Trophoblast cell (in vitro differentiated cells and primary cell): Measurements from ENCODE around the gene C10orf143.
"Not testable (repeated sequence)": the region's sequence is repeated elsewhere in the genome, so short reads cannot be mapped to it uniquely, and the experiment has no call there.

Experiments used
- DNase-seq, 2 donors: peaks; one replicate each; pipeline ENCODE4 v3.0.0-alpha.2; 2016
- H2AFZ ChIP-seq: 2 replicates; pipeline ENCODE4 v1.6.1; 2013; ENCODE audit warnings: low read length, moderate library complexity, mild to moderate bottlenecking; ENCODE audit not compliant: insufficient read depth, poor library complexity
- H2AK5ac ChIP-seq: 2 replicates; pipeline ENCODE4 v1.6.1; 2013; ENCODE audit warnings: mild to moderate bottlenecking, low read length
- H2BK120ac ChIP-seq: 2 replicates; pipeline ENCODE4 v1.6.1; 2013; ENCODE audit warnings: low read length, mild to moderate bottlenecking, moderate library complexity; ENCODE audit not compliant: insufficient read depth, poor library complexity
- H2BK12ac ChIP-seq: 2 replicates; pipeline ENCODE4 v1.6.1; 2013; ENCODE audit warnings: mild to moderate bottlenecking, low read length, moderate library complexity
- H2BK5ac ChIP-seq: 2 replicates; pipeline ENCODE4 v1.6.1; 2013; ENCODE audit warnings: low read length, low read depth, moderate library complexity, mild to moderate bottlenecking; ENCODE audit not compliant: poor library complexity
- H3K14ac ChIP-seq: 2 replicates; pipeline ENCODE4 v1.6.1; 2013; ENCODE audit warnings: mild to moderate bottlenecking, low read length
- H3K18ac ChIP-seq: 2 replicates; pipeline ENCODE4 v1.6.1; 2013; ENCODE audit warnings: mild to moderate bottlenecking, low read length
- H3K23ac ChIP-seq: 2 replicates; pipeline ENCODE4 v1.6.1; 2013; ENCODE audit warnings: low read length
- H3K27ac ChIP-seq: 2 replicates; pipeline ENCODE4 v1.5.1; 2013; ENCODE audit warnings: low read depth, mild to moderate bottlenecking, inconsistent platforms, low read length, moderate library complexity
- H3K27me3 ChIP-seq: 2 replicates; pipeline ENCODE4 v1.6.1; 2013; ENCODE audit warnings: inconsistent platforms, mild to moderate bottlenecking, low read length, moderate library complexity; ENCODE audit not compliant: insufficient read depth
- H3K36me3 ChIP-seq, 2 experiments: 1 replicate in 1 of 2; 2 replicates in 1 of 2; pipeline ENCODE4 v1.6.1; 2013; ENCODE audit warnings: low read length in 2 of 2, mild to moderate bottlenecking in 2 of 2, moderate library complexity in 1 of 2; ENCODE audit not compliant: insufficient read depth in 2 of 2, control insufficient read depth in 1 of 2
- H3K4ac ChIP-seq: 2 replicates; pipeline ENCODE4 v1.6.1; 2013; ENCODE audit warnings: low read depth, mild to moderate bottlenecking, low read length, moderate library complexity
- H3K4me1 ChIP-seq, 2 experiments: 1 replicate in 1 of 2; 2 replicates in 1 of 2; pipeline ENCODE4 v1.6.1; 2013; ENCODE audit warnings: low read length in 2 of 2, mild to moderate bottlenecking in 2 of 2, moderate library complexity in 1 of 2; ENCODE audit not compliant: insufficient read depth in 2 of 2, control insufficient read depth in 1 of 2
- H3K4me2 ChIP-seq: 2 replicates; pipeline ENCODE4 v1.6.1; 2013; ENCODE audit warnings: inconsistent platforms, mild to moderate bottlenecking, low read length, moderate library complexity
- H3K4me3 ChIP-seq: 2 replicates; pipeline ENCODE4 v1.5.1; 2013; ENCODE audit warnings: mild to moderate bottlenecking, low read depth, low read length, inconsistent platforms
- H3K79me1 ChIP-seq: one replicate; pipeline ENCODE4 v1.6.1; 2013; ENCODE audit warnings: low read length
- H3K79me2 ChIP-seq: 2 replicates; pipeline ENCODE4 v1.6.1; 2013; ENCODE audit warnings: low read length, mild to moderate bottlenecking; ENCODE audit not compliant: control insufficient read depth, insufficient read depth, poor library complexity
- H3K9ac ChIP-seq: 2 replicates; pipeline ENCODE4 v1.6.1; 2013; ENCODE audit warnings: mild to moderate bottlenecking, low read length
- H3K9me3 ChIP-seq: 2 replicates; pipeline ENCODE4 v1.6.1; 2013; ENCODE audit warnings: low read depth, mild to moderate bottlenecking, control low read depth, inconsistent platforms, low read length; ENCODE audit not compliant: insufficient read depth
- H4K12ac ChIP-seq: 2 replicates; pipeline ENCODE4 v1.6.1; 2013; ENCODE audit warnings: low read depth, mild to moderate bottlenecking, low read length, moderate library complexity
- H4K8ac ChIP-seq: 2 replicates; pipeline ENCODE4 v1.6.1; 2013; ENCODE audit warnings: low read depth, mild to moderate bottlenecking, low read length, moderate library complexity
- H4K91ac ChIP-seq: one replicate; pipeline ENCODE4 v1.6.1; 2013; ENCODE audit warnings: low read depth, mild to moderate bottlenecking, low read length, moderate library complexity
- WGBS: extraction: QIAGEN DNeasy Blood & Tissue Kit; methylation state at CpG from one replicate; pipeline ENCODE4 v1.1.7; 2013; ENCODE audit warnings: missing lambda C conversion rate; ENCODE audit not compliant: insufficient read length, insufficient coverage; ENCODE audit errors: extremely low coverage; 5-methylcytosine and 5-hydroxymethylcytosine counted together

Gene C10orf143

GRCh38 chr10:130105724-130106123, 4.9 kb downstream of the C10orf143 start:
- H3K79me1 ChIP-seq = peaks cover 6% of the 10 kb centered on the region
- H3K27me3 ChIP-seq = no peaks in the 10 kb centered on the region
- no peak overlapping the region for H3K4me3 ChIP-seq
- H4K91ac ChIP-seq = no peak overlapping the region
- no peak overlapping the region for H4K8ac ChIP-seq
- H3K27ac ChIP-seq = no peak overlapping the region
- H2BK12ac ChIP-seq = no peak overlapping the region
- H3K4ac ChIP-seq = no peak overlapping the region
- peaks cover 4% of the 10 kb centered on the region for H3K9me3 ChIP-seq
- H3K23ac ChIP-seq = no peak overlapping the region
- H2BK120ac ChIP-seq = no peak overlapping the region
- H2BK5ac ChIP-seq = no peak overlapping the region
- H4K12ac ChIP-seq = no peak overlapping the region
- no peak overlapping the region for H2AK5ac ChIP-seq
- no peak overlapping the region for H3K9ac ChIP-seq
- no peak overlapping the region for H3K14ac ChIP-seq
- H3K36me3 ChIP-seq = no peaks in the 10 kb centered on the region
- no peak for DNase-seq
- H2AFZ ChIP-seq = no peak overlapping the region
- H3K4me1 ChIP-seq = peaks cover 0 to 6% of the 10 kb centered on the region in 2 experiments
- H3K18ac ChIP-seq = no peak overlapping the region
- WGBS = no CpG with 5 or more reads among the region's 24 CpGs
- H3K79me2 ChIP-seq = no peaks in the 10 kb centered on the region
- peak overlapping the region; percentile 33 for H3K4me2 ChIP-seq

GRCh38 chr10:130099344-130099743, 11.3 kb downstream of the C10orf143 start:
- H3K27ac ChIP-seq = no peak overlapping the region
- no peaks in the 10 kb centered on the region for H3K4me1 ChIP-seq
- H3K36me3 ChIP-seq = no peaks in the 10 kb centered on the region
- no peak overlapping the region for H3K4me3 ChIP-seq
- no peak overlapping the region for H3K23ac ChIP-seq
- H3K9me3 ChIP-seq = no peaks in the 10 kb centered on the region
- H3K14ac ChIP-seq = no peak overlapping the region
- no peak overlapping the region for H2BK120ac ChIP-seq
- no peak overlapping the region for H2BK5ac ChIP-seq
- no peak overlapping the region for H2BK12ac ChIP-seq
- no peak overlapping the region for H3K4ac ChIP-seq
- WGBS = no CpG with 5 or more reads among the region's 6 CpGs
- no peak overlapping the region for H3K9ac ChIP-seq
- DNase-seq = no peak
- H4K91ac ChIP-seq = no peak overlapping the region
- H3K18ac ChIP-seq = no peak overlapping the region
- no peaks in the 10 kb centered on the region for H3K79me2 ChIP-seq
- no peak overlapping the region for H2AK5ac ChIP-seq
- H3K4me2 ChIP-seq = no peak overlapping the region
- no peaks in the 10 kb centered on the region for H3K79me1 ChIP-seq
- H3K27me3 ChIP-seq = no peaks in the 10 kb centered on the region
- no peak overlapping the region for H4K8ac ChIP-seq
- no peak overlapping the region for H2AFZ ChIP-seq
- no peak overlapping the region for H4K12ac ChIP-seq

DNA sequence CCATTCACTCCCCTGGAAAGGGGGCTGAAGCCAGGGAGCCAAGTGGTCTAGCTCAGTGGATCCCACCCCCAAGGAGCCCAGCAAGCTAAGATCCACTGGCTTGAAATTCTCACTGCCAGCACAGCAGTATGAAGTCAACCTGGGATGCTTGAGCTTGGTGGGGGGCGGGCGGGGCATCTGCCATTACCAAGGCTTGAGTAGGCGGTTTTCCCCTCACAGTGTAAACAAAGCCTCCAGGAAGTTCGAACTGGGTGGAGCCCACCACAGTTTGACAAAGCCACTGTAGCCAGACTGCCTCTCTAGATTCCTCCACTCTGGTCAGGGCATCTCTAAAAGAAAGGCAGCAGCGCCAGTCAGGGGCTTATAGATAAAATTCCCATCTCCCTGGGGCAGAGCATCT, 20.1 kb downstream of the C10orf143 start:
- not testable (repeated sequence) for H3K23ac ChIP-seq, H3K9me3 ChIP-seq, H3K4me2 ChIP-seq, H4K12ac ChIP-seq, DNase-seq, H2AFZ ChIP-seq, H2AK5ac ChIP-seq, H3K9ac ChIP-seq, H3K4ac ChIP-seq, H3K4me1 ChIP-seq, H3K27ac ChIP-seq, H3K79me2 ChIP-seq, H2BK5ac ChIP-seq, H3K4me3 ChIP-seq, H2BK12ac ChIP-seq, H2BK120ac ChIP-seq, H3K36me3 ChIP-seq, H3K18ac ChIP-seq, H3K14ac ChIP-seq, H3K27me3 ChIP-seq, H3K79me1 ChIP-seq, H4K8ac ChIP-seq, H4K91ac ChIP-seq
- WGBS = no CpG with 5 or more reads among the region's 5 CpGs

DNA sequence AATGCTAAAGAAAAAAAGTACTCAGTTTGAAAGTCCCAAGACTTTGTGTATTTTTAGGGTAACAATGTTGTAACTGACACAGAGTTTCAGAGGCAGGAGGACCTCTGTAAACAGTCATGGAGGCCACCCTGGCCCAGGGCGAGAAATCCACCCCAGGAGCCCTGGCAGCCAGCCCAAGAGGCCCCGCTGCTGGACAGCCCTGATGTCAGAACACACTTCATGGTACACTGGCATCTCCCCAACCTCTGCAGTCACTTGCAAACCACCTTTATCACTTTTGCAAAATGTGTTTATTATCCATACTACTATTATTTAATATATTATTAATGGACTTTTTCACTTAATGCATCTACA, 30.2 kb downstream of the C10orf143 start:
- no peak overlapping the region for H2BK120ac ChIP-seq
- H3K79me2 ChIP-seq = no peaks in the 10 kb centered on the region
- no CpG with 5 or more reads among the region's 2 CpGs for WGBS
- no peak overlapping the region for H3K14ac ChIP-seq
- DNase-seq = no peak
- H3K23ac ChIP-seq = no peak overlapping the region
- no peaks in the 10 kb centered on the region for H3K36me3 ChIP-seq
- H4K91ac ChIP-seq = no peak overlapping the region
- H2AK5ac ChIP-seq = no peak overlapping the region
- H3K27me3 ChIP-seq = no peaks in the 10 kb centered on the region
- H3K4me3 ChIP-seq = no peak overlapping the region
- no peak overlapping the region for H2BK5ac ChIP-seq
- H3K27ac ChIP-seq = no peak overlapping the region
- no peak overlapping the region for H2BK12ac ChIP-seq
- peaks cover 0 to 1% of the 10 kb centered on the region in 2 experiments for H3K4me1 ChIP-seq
- H3K9me3 ChIP-seq = peaks cover 3% of the 10 kb centered on the region
- H3K18ac ChIP-seq = no peak overlapping the region
- no peak overlapping the region for H4K12ac ChIP-seq
- H4K8ac ChIP-seq = no peak overlapping the region
- H3K9ac ChIP-seq = no peak overlapping the region
- no peak overlapping the region for H2AFZ ChIP-seq
- H3K4ac ChIP-seq = no peak overlapping the region
- H3K79me1 ChIP-seq = no peaks in the 10 kb centered on the region
- no peak overlapping the region for H3K4me2 ChIP-seq
